ENCODE data around the gene SKA1. TPM values are rescaled to one million over a fixed set of nuclear protein-coding genes. Genes with fewer than 3 reads are reported as not detected.

The SKA1 gene
- polyA plus RNA-seq, 1 donor from 2014 or later, result 0.97 TPM

DNA sequence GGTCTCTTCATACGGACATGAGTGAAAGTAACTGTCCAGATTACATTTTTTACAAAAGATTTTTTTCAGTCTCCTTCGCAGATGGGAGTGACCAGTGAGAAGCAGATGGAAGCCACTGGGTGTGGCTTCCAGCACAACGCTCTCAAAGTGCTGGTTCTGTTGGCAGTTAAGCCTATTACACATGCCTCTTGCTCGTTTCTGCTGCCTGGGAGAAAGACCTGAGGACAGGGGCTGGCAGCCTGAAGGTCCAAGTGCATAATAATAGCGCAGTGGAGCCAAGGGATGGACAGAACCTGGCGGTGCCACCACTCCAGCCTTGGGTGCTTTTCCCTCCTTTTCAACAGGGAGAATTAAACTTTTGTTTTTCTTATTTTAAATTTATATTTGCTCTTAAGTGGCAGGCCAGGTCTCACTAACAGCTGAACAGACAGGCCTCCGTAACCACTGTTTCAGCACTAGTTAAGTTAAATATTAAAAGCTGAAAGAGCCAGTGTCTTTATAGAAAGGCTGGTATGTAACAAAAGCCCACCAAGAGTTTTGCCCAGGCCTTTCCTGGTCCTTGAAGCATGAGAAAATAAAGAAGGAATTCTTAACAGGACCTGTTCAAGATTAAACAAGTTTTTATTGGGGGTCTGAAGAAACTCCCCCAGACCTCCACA is 1.2 kb upstream of the SKA1 start:
- no peak overlapping the region for H3K4me2 ChIP-seq (ENCODE audit: low read length)
- no peaks in the 10 kb centered on the region for H3K9me2 ChIP-seq (ENCODE audit: insufficient read depth, low read length)
- no peak overlapping the region for H2AFZ ChIP-seq (ENCODE audit: low read depth, low read length)
- no peaks in the 10 kb centered on the region for H3K9me3 ChIP-seq (ENCODE audit: low read length)
- TF ChIP-seq SMC3 (conservative IDR thresholded peaks at IDR 0.05; ENCODE audit: poor library complexity) (no peak), MXI1 (conservative IDR thresholded peaks at IDR 0.05; ENCODE audit: poor library complexity, severe bottlenecking) (no peak), EP300 (conservative IDR thresholded peaks at IDR 0.05; ENCODE audit: poor library complexity, severe bottlenecking) (no peak), EZH2 (IDR thresholded peaks at IDR 0.05; ENCODE audit: borderline replicate concordance, insufficient read depth, low read length, poor library complexity, severe bottlenecking) (no peak), POLR2AphosphoS5 (IDR thresholded peaks at IDR 0.05) (no peak), TAF1 (IDR thresholded peaks at IDR 0.05; ENCODE audit: low read depth) (no peak), RAD21 (conservative IDR thresholded peaks at IDR 0.05) (no peak)
- TF ChIP-seq, protein P1, sequence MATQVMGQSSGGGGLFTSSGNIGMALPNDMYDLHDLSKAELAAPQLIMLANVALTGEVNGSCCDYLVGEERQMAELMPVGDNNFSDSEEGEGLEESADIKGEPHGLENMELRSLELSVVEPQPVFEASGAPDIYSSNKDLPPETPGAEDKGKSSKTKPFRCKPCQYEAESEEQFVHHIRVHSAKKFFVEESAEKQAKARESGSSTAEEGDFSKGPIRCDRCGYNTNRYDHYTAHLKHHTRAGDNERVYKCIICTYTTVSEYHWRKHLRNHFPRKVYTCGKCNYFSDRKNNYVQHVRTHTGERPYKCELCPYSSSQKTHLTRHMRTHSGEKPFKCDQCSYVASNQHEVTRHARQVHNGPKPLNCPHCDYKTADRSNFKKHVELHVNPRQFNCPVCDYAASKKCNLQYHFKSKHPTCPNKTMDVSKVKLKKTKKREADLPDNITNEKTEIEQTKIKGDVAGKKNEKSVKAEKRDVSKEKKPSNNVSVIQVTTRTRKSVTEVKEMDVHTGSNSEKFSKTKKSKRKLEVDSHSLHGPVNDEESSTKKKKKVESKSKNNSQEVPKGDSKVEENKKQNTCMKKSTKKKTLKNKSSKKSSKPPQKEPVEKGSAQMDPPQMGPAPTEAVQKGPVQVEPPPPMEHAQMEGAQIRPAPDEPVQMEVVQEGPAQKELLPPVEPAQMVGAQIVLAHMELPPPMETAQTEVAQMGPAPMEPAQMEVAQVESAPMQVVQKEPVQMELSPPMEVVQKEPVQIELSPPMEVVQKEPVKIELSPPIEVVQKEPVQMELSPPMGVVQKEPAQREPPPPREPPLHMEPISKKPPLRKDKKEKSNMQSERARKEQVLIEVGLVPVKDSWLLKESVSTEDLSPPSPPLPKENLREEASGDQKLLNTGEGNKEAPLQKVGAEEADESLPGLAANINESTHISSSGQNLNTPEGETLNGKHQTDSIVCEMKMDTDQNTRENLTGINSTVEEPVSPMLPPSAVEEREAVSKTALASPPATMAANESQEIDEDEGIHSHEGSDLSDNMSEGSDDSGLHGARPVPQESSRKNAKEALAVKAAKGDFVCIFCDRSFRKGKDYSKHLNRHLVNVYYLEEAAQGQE (IDR thresholded peaks at IDR 0.05; ENCODE audit: borderline replicate concordance), result no peak
- TF ChIP-seq, protein P2, sequence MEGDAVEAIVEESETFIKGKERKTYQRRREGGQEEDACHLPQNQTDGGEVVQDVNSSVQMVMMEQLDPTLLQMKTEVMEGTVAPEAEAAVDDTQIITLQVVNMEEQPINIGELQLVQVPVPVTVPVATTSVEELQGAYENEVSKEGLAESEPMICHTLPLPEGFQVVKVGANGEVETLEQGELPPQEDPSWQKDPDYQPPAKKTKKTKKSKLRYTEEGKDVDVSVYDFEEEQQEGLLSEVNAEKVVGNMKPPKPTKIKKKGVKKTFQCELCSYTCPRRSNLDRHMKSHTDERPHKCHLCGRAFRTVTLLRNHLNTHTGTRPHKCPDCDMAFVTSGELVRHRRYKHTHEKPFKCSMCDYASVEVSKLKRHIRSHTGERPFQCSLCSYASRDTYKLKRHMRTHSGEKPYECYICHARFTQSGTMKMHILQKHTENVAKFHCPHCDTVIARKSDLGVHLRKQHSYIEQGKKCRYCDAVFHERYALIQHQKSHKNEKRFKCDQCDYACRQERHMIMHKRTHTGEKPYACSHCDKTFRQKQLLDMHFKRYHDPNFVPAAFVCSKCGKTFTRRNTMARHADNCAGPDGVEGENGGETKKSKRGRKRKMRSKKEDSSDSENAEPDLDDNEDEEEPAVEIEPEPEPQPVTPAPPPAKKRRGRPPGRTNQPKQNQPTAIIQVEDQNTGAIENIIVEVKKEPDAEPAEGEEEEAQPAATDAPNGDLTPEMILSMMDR (IDR thresholded peaks at IDR 0.05; ENCODE audit: poor library complexity, severe bottlenecking), result no peak
- no peaks in the 10 kb centered on the region for H3F3A ChIP-seq (ENCODE audit: insufficient read depth, low read length, poor library complexity, severe bottlenecking)
- no peaks in the 10 kb centered on the region for H3K36me3 ChIP-seq (ENCODE audit: insufficient read depth, low read length)
- H3K27me3 ChIP-seq (ENCODE audit: insufficient read depth, low read depth, low read length), result no peaks in the 10 kb centered on the region
- H3K27ac ChIP-seq (ENCODE audit: low read length), result no peak overlapping the region
- no peaks in the 10 kb centered on the region for H4K20me1 ChIP-seq (ENCODE audit: insufficient read depth)
- H3K4me3 ChIP-seq (ENCODE audit: low read length), result no peak overlapping the region
- H3K79me2 ChIP-seq (replicated peaks; ENCODE audit: insufficient read depth, low read length), result no peaks in the 10 kb centered on the region
- H3K9ac ChIP-seq (ENCODE audit: low read length), result no peak overlapping the region

DNA sequence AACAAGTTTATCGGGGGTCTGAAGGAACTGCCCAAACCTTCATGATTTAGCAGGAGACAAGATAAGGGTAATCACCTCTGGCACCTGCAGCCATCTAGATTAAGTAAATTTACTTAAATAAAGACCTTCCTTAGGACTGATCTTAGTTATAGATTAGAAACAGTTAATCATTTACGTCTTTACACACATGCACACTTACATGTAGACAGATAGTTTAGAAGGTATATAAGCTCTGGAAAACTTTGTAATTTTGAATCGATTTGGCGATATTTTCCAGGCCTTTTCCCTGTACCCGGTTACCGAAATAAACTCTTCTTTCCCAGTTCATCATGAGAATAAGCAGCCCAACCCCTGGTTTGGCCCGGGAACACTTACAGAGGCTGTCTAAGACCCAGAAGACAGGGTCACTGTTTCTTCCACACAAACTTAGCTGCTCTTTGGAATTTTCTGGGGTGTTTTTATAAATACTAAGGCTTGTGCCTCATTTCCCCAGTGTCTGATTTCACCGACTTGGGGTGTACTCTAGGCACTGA is 560 bp upstream of the SKA1 start:
- no peaks in the 10 kb centered on the region for H3K36me3 ChIP-seq (ENCODE audit: insufficient read depth, low read length)
- TF ChIP-seq MXI1 (conservative IDR thresholded peaks at IDR 0.05; ENCODE audit: poor library complexity, severe bottlenecking) (no peak), SMC3 (conservative IDR thresholded peaks at IDR 0.05; ENCODE audit: poor library complexity) (no peak), EP300 (conservative IDR thresholded peaks at IDR 0.05; ENCODE audit: poor library complexity, severe bottlenecking) (no peak)
- TF ChIP-seq, protein P2 (IDR thresholded peaks at IDR 0.05; ENCODE audit: poor library complexity, severe bottlenecking), result no peak
- H3K9me2 ChIP-seq (ENCODE audit: insufficient read depth, low read length), result no peaks in the 10 kb centered on the region
- peak overlapping the region; percentile 63 for H3K4me2 ChIP-seq (ENCODE audit: low read length)
- peak overlapping the region; percentile 96 for H2AFZ ChIP-seq (ENCODE audit: low read depth, low read length)
- no peaks in the 10 kb centered on the region for H3K27me3 ChIP-seq (ENCODE audit: insufficient read depth, low read depth, low read length)
- H3K9me3 ChIP-seq (ENCODE audit: low read length), result no peaks in the 10 kb centered on the region
- no peaks in the 10 kb centered on the region for H3F3A ChIP-seq (ENCODE audit: insufficient read depth, low read length, poor library complexity, severe bottlenecking)
- H3K79me2 ChIP-seq (replicated peaks; ENCODE audit: insufficient read depth, low read length), result no peaks in the 10 kb centered on the region
- peak overlapping the region; percentile 10 for H3K27ac ChIP-seq (ENCODE audit: low read length)
- no peaks in the 10 kb centered on the region for H4K20me1 ChIP-seq (ENCODE audit: insufficient read depth)
- H3K9ac ChIP-seq (ENCODE audit: low read length), result peak overlapping the region; percentile 59
- H3K4me3 ChIP-seq (ENCODE audit: low read length), result peak overlapping the region; percentile 72

Measured in neural cell (in vitro differentiated cells).